K562 (cell line): ENCODE measurements around the gene NMNAT1. TPM values are rescaled to one million over a fixed set of nuclear protein-coding genes. Genes with fewer than 3 reads are reported as not detected.
A peak's percentile ranks its signal among the peaks of the same experiment; 100 is the strongest.
"Not testable (repeated sequence)": the region's sequence is repeated elsewhere in the genome, so short reads cannot be mapped to it uniquely, and the experiment has no call there.

ENCODE experiments used
- ATAC-seq: fragments of 200-7000 bp; cut with Tn5 transposase; 3 replicates; pipeline ENCODE4 v1.9.1; 2020; ENCODE audit warnings: moderate library complexity
- BruUV-seq: library from RNA; stranded (reverse); fragments of 400-500 nt; replicated peaks from 2 replicates; lab custom pipeline; 2021; lab: Mats Ljungman, UMichigan
- CTCF ChIA-PET: fragments of 300-600 bp; formaldehyde crosslinking; extraction: SDS; loops from one replicate; lab custom pipeline; 2021; ENCODE audit warnings: low intra/inter-chr PET ratio; lab: Yijun Ruan, JAX
- POLR2A ChIA-PET: fragments of 300-600, 350-650 bp; sonication (Branson Sonifier 250); formaldehyde crosslinking; extraction: SDS; loops from one replicate; lab custom pipeline; 2021; ENCODE audit warnings: antibody characterized with exemption, inconsistent platforms; lab: Yijun Ruan, JAX
- DNase-seq, 4 experiments: peaks; one replicate each; pipeline versions ENCODE4 v3.0.0 to v3.0.0-alpha.2; 2011 to 2018; ENCODE audit warnings: low spot score in 3 of 4, mixed read lengths in 3 of 4; ENCODE audit errors: extremely low read depth in 1 of 4
- FAIRE-seq: peaks from 2 replicates; lab custom pipeline; 2011; peaks lifted over from hg19 to GRCh38; lab: Jason Lieb, UNC
- H2AFZ ChIP-seq: 2 replicates; pipeline ENCODE4 v1.6.0; 2011; ENCODE audit warnings: low read depth, low read length, control low read depth, inconsistent platforms
- H3K27ac ChIP-seq: fragments of 200-600 bp; 3 replicates; pipeline ENCODE4 v1.8.0; 2011; ENCODE audit warnings: low read depth, mild to moderate bottlenecking, control low read depth, inconsistent platforms, low read length, moderate library complexity, mixed read lengths; ENCODE audit errors: extremely low read depth
- H3K27me3 ChIP-seq, 2 experiments: fragments of 300-600 bp in 1 of 2; 2 replicates in 1 of 2; 3 replicates in 1 of 2; pipeline versions ENCODE4 v1.6.0 to v1.8.0; 2011; ENCODE audit warnings: inconsistent platforms in 2 of 2, low read length in 2 of 2, mild to moderate bottlenecking in 1 of 2, mixed read lengths in 1 of 2, moderate library complexity in 1 of 2; ENCODE audit not compliant: control insufficient read depth in 2 of 2, insufficient read depth in 2 of 2
- H3K36me3 ChIP-seq: fragments of 300-600 bp; 3 replicates; pipeline ENCODE4 v1.8.0; 2011; ENCODE audit warnings: mild to moderate bottlenecking, low read length, inconsistent platforms; ENCODE audit not compliant: control insufficient read depth, insufficient read depth
- H3K4me1 ChIP-seq, 2 experiments: fragments of 200-600 bp in 1 of 2; replicated peaks in 1 of 2; 2 replicates in 1 of 2; 3 replicates in 1 of 2; pipeline versions ENCODE4 v1.5.1 to v1.8.0; 2011; ENCODE audit warnings: inconsistent platforms in 2 of 2, low read length in 2 of 2, mild to moderate bottlenecking in 1 of 2, mixed read lengths in 1 of 2, moderate library complexity in 1 of 2; ENCODE audit not compliant: control insufficient read depth in 2 of 2, insufficient read depth in 2 of 2
- H3K4me2 ChIP-seq: 2 replicates; pipeline ENCODE4 v1.6.1; 2011; ENCODE audit warnings: low read length, control low read depth, inconsistent platforms, mixed read lengths; ENCODE audit not compliant: insufficient read depth
- H3K4me3 ChIP-seq: fragments of 200-600 bp; sonication (generic), shearing (Covaris generic); 2 replicates; pipeline ENCODE4 v1.5.1; 2016; ENCODE audit warnings: control low read depth, inconsistent platforms
- H3K79me2 ChIP-seq: fragments of 200-600 bp; 3 replicates; pipeline ENCODE4 v1.8.0; 2011; ENCODE audit warnings: low read length, inconsistent platforms; ENCODE audit not compliant: control insufficient read depth, insufficient read depth
- H3K9ac ChIP-seq, 2 experiments: 2 replicates each; pipeline versions ENCODE4 v1.6.0 to v1.6.1; 2011; ENCODE audit warnings: low read depth in 2 of 2, low read length in 2 of 2, control low read depth in 1 of 2, inconsistent platforms in 1 of 2, mild to moderate bottlenecking in 1 of 2, mixed read lengths in 1 of 2; ENCODE audit not compliant: insufficient read depth in 1 of 2
- H3K9me1 ChIP-seq: one replicate; pipeline ENCODE4 v1.6.0; 2011; ENCODE audit warnings: inconsistent platforms, mild to moderate bottlenecking, low read length, moderate library complexity; ENCODE audit not compliant: control insufficient read depth, insufficient read depth
- H3K9me3 ChIP-seq: replicated peaks from 2 replicates; pipeline ENCODE4 v1.5.1; 2011; ENCODE audit warnings: low read depth, low read length, inconsistent platforms; ENCODE audit not compliant: control insufficient read depth, insufficient read depth
- H4K20me1 ChIP-seq: replicated peaks from 2 replicates; pipeline ENCODE4 v1.6.1; 2011; ENCODE audit warnings: low read length, inconsistent platforms, mixed read lengths; ENCODE audit not compliant: control insufficient read depth, insufficient read depth
- CBFA2T2 ChIP-seq: fragments of 450-650 bp; conservative IDR thresholded peaks from 2 replicates; pipeline ENCODE4 v1.6.1; 2017; ENCODE audit warnings: mild to moderate bottlenecking
- RBM25 ChIP-seq: fragments of 200-400 bp; formaldehyde crosslinking; IDR thresholded peaks from 2 replicates; pipeline ENCODE4 v1.6.1; 2018; ENCODE audit warnings: low read length, low read depth, moderate library complexity; ENCODE audit not compliant: severe bottlenecking
- ZNF121 ChIP-seq: sonication (generic); formaldehyde crosslinking; conservative IDR thresholded peaks from 2 replicates; pipeline ENCODE4 v1.8.0; 2022; ENCODE audit warnings: missing genetic modification reagents
- WGBS: fragments of 100-300 bp; shearing (Covaris generic); methylation state at CpG from one replicate; pipeline ENCODE4 v1.1.6; 2016; ENCODE audit warnings: low coverage, mixed read lengths; ENCODE audit not compliant: insufficient coverage; ENCODE audit errors: missing lambda C conversion rate; 5-methylcytosine and 5-hydroxymethylcytosine counted together
- in situ Hi-C: fragments of 300-500 bp; cut with MboI; formaldehyde crosslinking; loops from 4 replicates; pipeline ENCODE4 v1.15.0; 2018; ENCODE audit warnings: inconsistent platforms, mixed read lengths
- intact Hi-C: fragments of 100-400 bp; cut with micrococcal nuclease; formaldehyde crosslinking; loops from 2 replicates; pipeline ENCODE4 v1.14.2; 2022
- polyA plus RNA-seq, 8 experiments: library from polyadenylated mRNA; depleted of rRNA in 4 of 8; stranded (reverse) in 5 of 8; unstranded in 3 of 8; fragments of >200 nt; fragmentation: Nextera tagmentation in 2 of 8; fragmentation: Illumina TruSeq in 1 of 8; extraction: Ambion mirVana in 2 of 8; extraction: Trizol in 1 of 8; gene quantifications; 2 replicates each; pipeline versions ENCODE4 v1.2.1 to v1.2.3, GENCODE V29; 2011 to 2014; ENCODE audit warnings: inconsistent platforms in 1 of 8, missing spikeins in 1 of 8
- total RNA-seq, 7 experiments: library from RNA; depleted of rRNA in 6 of 7; stranded (reverse); fragments of >200 nt in 6 of 7; fragmentation: Illumina TruSeq in 2 of 7; extraction: Trizol in 2 of 7; gene quantifications; 2 replicates each; pipeline versions ENCODE4 v1.2.1 to v1.2.3, GENCODE V29; 2011 to 2021; ENCODE audit warnings: low replicate concordance in 1 of 7

NMNAT1 gene
- total and polyA plus RNA-seq, 9 of the 15 experiments (the other 6 are each of a cell fraction or from before 2014, with no cell fraction given), result 5.1 to 14.6 (median 12.1) TPM

DNA sequence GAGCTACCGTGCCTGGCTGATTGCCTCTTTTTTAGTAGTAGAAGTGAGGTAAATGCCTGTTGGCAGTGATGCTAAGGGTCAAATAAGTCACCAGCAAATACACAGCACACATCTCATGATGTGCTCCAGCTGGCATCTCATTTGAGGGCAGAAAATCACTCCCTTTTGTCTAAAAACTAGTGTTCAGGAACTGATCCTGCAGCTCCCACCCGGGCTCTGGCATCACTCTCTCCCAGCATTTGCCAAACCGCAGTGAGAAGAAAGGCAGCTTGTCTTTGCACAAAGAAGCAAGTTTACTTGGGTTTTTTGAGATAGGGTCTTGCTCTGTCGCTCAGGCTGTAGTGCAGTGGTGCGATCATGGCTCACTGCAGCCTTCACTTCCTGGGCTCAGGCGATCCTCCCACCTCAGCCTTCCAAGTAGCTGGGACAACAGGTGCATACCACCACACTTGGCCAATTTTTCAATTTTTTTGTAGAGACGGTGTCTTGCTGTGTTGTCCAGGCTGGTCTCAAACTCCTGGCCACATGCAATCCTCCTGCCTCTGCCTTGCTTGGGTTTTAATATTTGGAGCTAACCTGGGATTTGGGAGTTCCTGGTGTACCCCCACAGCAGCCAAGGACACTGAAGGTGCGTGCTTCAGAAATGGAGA is 57.9 kb downstream of the NMNAT1 start (continued):
- no peak for TF ChIP-seq CBFA2T2
- TF ChIP-seq, all 486 proteins: peak for 1

DNA sequence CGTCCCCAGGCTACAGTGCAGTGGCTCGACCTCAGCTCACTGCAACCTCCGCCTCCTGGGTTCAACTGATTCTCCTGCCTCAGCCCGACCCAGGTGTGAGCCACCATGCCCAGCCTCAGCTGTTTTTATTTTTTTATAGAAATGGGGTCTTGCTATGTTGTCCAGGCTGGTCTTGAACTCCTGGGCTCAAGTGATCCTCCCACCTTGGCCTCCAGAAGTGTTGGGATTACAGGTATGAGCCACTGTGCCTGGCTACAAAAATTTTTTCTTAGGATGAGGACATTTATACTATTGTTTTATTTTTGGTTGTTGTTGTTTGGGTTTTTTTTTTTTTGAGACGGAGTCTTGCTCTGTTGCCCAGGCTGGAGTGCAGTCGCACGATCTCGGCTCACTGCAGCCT is 62.0 kb downstream of the NMNAT1 start:
- H4K20me1 ChIP-seq, H3K36me3 ChIP-seq, intact Hi-C loops, H3K4me2 ChIP-seq, H3K79me2 ChIP-seq, H2AFZ ChIP-seq, H3K27ac ChIP-seq, H3K9ac ChIP-seq, FAIRE-seq, DNase-seq, ATAC-seq, H3K9me1 ChIP-seq, BruUV-seq, in situ Hi-C loops, H3K4me1 ChIP-seq, H3K4me3 ChIP-seq, CTCF ChIA-PET, H3K9me3 ChIP-seq: not testable (repeated sequence)
- H3K27me3 ChIP-seq, result peaks cover 19 to 44% of the 10 kb centered on the region in 2 experiments
- whole genome bisulfite sequencing, result 2% methylated on average over 8 of the region's 8 CpGs
- POLR2A ChIA-PET, result interaction anchor here (0.6 to 1.9 kb wide), 4 partner anchors 11 to 28 kb away, joined by 3 to 5 read pairs (median 4); no protein-coding TSS in a partner anchor
- peak; percentile 87 for TF ChIP-seq ZNF121 (CRISPR knock-in tag)
- TF ChIP-seq RBM25, result peak; percentile 22
